BLaER1 (cell line): Measurements from ENCODE around the gene LCNL1.

Source experiments
- H3K27ac ChIP-seq: shearing (Covaris generic); formaldehyde crosslinking; 2 replicates; pipeline ENCODE4 v1.8.1; 2022
- H3K27me3 ChIP-seq: shearing (Covaris generic); formaldehyde crosslinking; 2 replicates; pipeline ENCODE4 v1.8.1; 2022
- H3K36me3 ChIP-seq: shearing (Covaris generic); formaldehyde crosslinking; 2 replicates; pipeline ENCODE4 v1.8.1; 2022
- H3K4me1 ChIP-seq: shearing (Covaris generic); formaldehyde crosslinking; 2 replicates; pipeline ENCODE4 v1.8.1; 2022
- H3K4me2 ChIP-seq: shearing (Covaris generic); formaldehyde crosslinking; 2 replicates; pipeline ENCODE4 v1.8.1; 2022
- H3K4me3 ChIP-seq: shearing (Covaris generic); formaldehyde crosslinking; 2 replicates; pipeline ENCODE4 v1.8.1; 2022
- H3K9ac ChIP-seq: shearing (Covaris generic); formaldehyde crosslinking; 2 replicates; pipeline ENCODE4 v1.8.1; 2022
- H3K9me3 ChIP-seq: shearing (Covaris generic); formaldehyde crosslinking; 2 replicates; pipeline ENCODE4 v1.8.1; 2022
- H4K20me1 ChIP-seq: shearing (Covaris generic); formaldehyde crosslinking; 2 replicates; pipeline ENCODE4 v1.8.1; 2022
- Cebpa-rat ChIP-seq: shearing (Covaris generic); IDR thresholded peaks from 2 replicates; pipeline ENCODE4 v1.8.1; 2022

The LCNL1 gene

GRCh38 chr9:136964833-136965422 is 17.9 kb upstream of the LCNL1 start:
- H3K4me2 ChIP-seq: no peak overlapping the region
- H3K36me3 ChIP-seq: no peaks in the 10 kb centered on the region
- H3K27me3 ChIP-seq: no peaks in the 10 kb centered on the region
- no peaks in the 10 kb centered on the region for H3K9me3 ChIP-seq
- H3K4me1 ChIP-seq: peaks cover 21% of the 10 kb centered on the region
- no peaks in the 10 kb centered on the region for H4K20me1 ChIP-seq
- no peak overlapping the region for H3K9ac ChIP-seq
- no peak for TF ChIP-seq Cebpa-rat
- no peak overlapping the region for H3K4me3 ChIP-seq
- H3K27ac ChIP-seq: no peak overlapping the region

- no peaks in the 10 kb centered on the region for H4K20me1 ChIP-seq
- H3K9me3 ChIP-seq: no peaks in the 10 kb centered on the region
- no peak overlapping the region for H3K4me3 ChIP-seq
- no peaks in the 10 kb centered on the region for H3K36me3 ChIP-seq
- no peak overlapping the region for H3K27ac ChIP-seq
- no peaks in the 10 kb centered on the region for H3K27me3 ChIP-seq
- peak overlapping the region; percentile 71 for H3K4me2 ChIP-seq
- no peak for TF ChIP-seq Cebpa-rat
- H3K4me1 ChIP-seq: peaks cover 26% of the 10 kb centered on the region
- 0 out of 2 replicates have a peak overlapping the region, but pooled peaks have one; percentile 24 for H3K9ac ChIP-seq
These were observed 16.9 kb upstream of the LCNL1 start for GRCh38 chr9:136965771-136966484.

- no peaks in the 10 kb centered on the region for H3K9me3 ChIP-seq
- H3K4me2 ChIP-seq: no peak overlapping the region
- no peak overlapping the region for H3K9ac ChIP-seq
- H4K20me1 ChIP-seq: no peaks in the 10 kb centered on the region
- H3K4me3 ChIP-seq: no peak overlapping the region
- H3K27me3 ChIP-seq: no peaks in the 10 kb centered on the region
- no peak overlapping the region for H3K27ac ChIP-seq
- H3K4me1 ChIP-seq: peaks cover 35% of the 10 kb centered on the region
- no peak for TF ChIP-seq Cebpa-rat
- H3K36me3 ChIP-seq: no peaks in the 10 kb centered on the region
These were observed 14.3 kb upstream of the LCNL1 start for GRCh38 chr9:136968333-136969127.

GRCh38 chr9:136969150-136969549 is 13.6 kb upstream of the LCNL1 start:
- no peak overlapping the region for H3K4me3 ChIP-seq
- H3K4me2 ChIP-seq: no peak overlapping the region
- H3K36me3 ChIP-seq: no peaks in the 10 kb centered on the region
- no peak overlapping the region for H3K9ac ChIP-seq
- H3K4me1 ChIP-seq: peaks cover 35% of the 10 kb centered on the region
- no peak for TF ChIP-seq Cebpa-rat
- H4K20me1 ChIP-seq: no peaks in the 10 kb centered on the region
- no peaks in the 10 kb centered on the region for H3K27me3 ChIP-seq
- peak overlapping the region; percentile 26; the same call in 1 of the 2 replicates for H3K27ac ChIP-seq
- H3K9me3 ChIP-seq: no peaks in the 10 kb centered on the region

GRCh38 chr9:136969774-136970173 is 13.0 kb upstream of the LCNL1 start:
- Histone ChIP-seq H3K9me3 (no peaks in the 10 kb centered on the region), H3K9ac (no peak overlapping the region), H3K4me2 (peak overlapping the region; percentile 62), H3K27ac (no peak overlapping the region), H3K4me1 (peaks cover 40% of the 10 kb centered on the region), H4K20me1 (no peaks in the 10 kb centered on the region), H3K4me3 (no peak overlapping the region), H3K36me3 (no peaks in the 10 kb centered on the region), H3K27me3 (no peaks in the 10 kb centered on the region)
- no peak for TF ChIP-seq Cebpa-rat

- H3K27ac ChIP-seq: 0 out of 2 replicates have a peak overlapping the region, but pooled peaks have one; percentile 30
- H3K9ac ChIP-seq: no peak overlapping the region
- H3K4me3 ChIP-seq: no peak overlapping the region
- TF ChIP-seq Cebpa-rat: no peak
- no peaks in the 10 kb centered on the region for H4K20me1 ChIP-seq
- no peaks in the 10 kb centered on the region for H3K27me3 ChIP-seq
- peak overlapping the region; percentile 62 for H3K4me2 ChIP-seq
- H3K36me3 ChIP-seq: no peaks in the 10 kb centered on the region
- H3K9me3 ChIP-seq: no peaks in the 10 kb centered on the region
- H3K4me1 ChIP-seq: peaks cover 46% of the 10 kb centered on the region
These were observed 12.4 kb upstream of the LCNL1 start for GRCh38 chr9:136970361-136970760.

- no peaks in the 10 kb centered on the region for H4K20me1 ChIP-seq
- H3K27me3 ChIP-seq: no peaks in the 10 kb centered on the region
- H3K36me3 ChIP-seq: no peaks in the 10 kb centered on the region
- no peak overlapping the region for H3K4me2 ChIP-seq
- peaks cover 46% of the 10 kb centered on the region for H3K4me1 ChIP-seq
- no peak overlapping the region for H3K27ac ChIP-seq
- no peak for TF ChIP-seq Cebpa-rat
- H3K4me3 ChIP-seq: no peak overlapping the region
- no peaks in the 10 kb centered on the region for H3K9me3 ChIP-seq
- no peak overlapping the region for H3K9ac ChIP-seq
These were observed 11.0 kb upstream of the LCNL1 start for GRCh38 chr9:136971746-136972145.

GRCh38 chr9:136972335-136972734 is 10.5 kb upstream of the LCNL1 start:
- no peak overlapping the region for H3K9ac ChIP-seq
- peaks cover 50% of the 10 kb centered on the region for H3K4me1 ChIP-seq
- no peak overlapping the region for H3K27ac ChIP-seq
- H3K4me2 ChIP-seq: no peak overlapping the region
- H3K36me3 ChIP-seq: no peaks in the 10 kb centered on the region
- no peaks in the 10 kb centered on the region for H3K9me3 ChIP-seq
- no peaks in the 10 kb centered on the region for H3K27me3 ChIP-seq
- H3K4me3 ChIP-seq: no peak overlapping the region
- H4K20me1 ChIP-seq: no peaks in the 10 kb centered on the region
- TF ChIP-seq Cebpa-rat: no peak

GRCh38 chr9:136972743-136973142 is 10.1 kb upstream of the LCNL1 start:
- H3K27me3 ChIP-seq: no peaks in the 10 kb centered on the region
- H3K4me2 ChIP-seq: no peak overlapping the region

More at GRCh38 chr9:136972743-136973142, 10.1 kb upstream of the LCNL1 start:
- Histone ChIP-seq H3K9ac (no peak overlapping the region), H3K9me3 (no peaks in the 10 kb centered on the region), H4K20me1 (no peaks in the 10 kb centered on the region), H3K36me3 (no peaks in the 10 kb centered on the region), H3K4me1 (peaks cover 53% of the 10 kb centered on the region), H3K4me3 (no peak overlapping the region), H3K27ac (no peak overlapping the region)
- no peak for TF ChIP-seq Cebpa-rat
